Neutrophil (primary cell): ENCODE data around the gene DOCK4.

Source experiments
- H3K27ac ChIP-seq: fragments of 200-600 bp; sonication (generic); 2 replicates; pipeline ENCODE4 v1.5.1; 2016; ENCODE audit warnings: mild to moderate bottlenecking, moderate library complexity
- H3K27me3 ChIP-seq: fragments of 200-600 bp; sonication (generic); 2 replicates; pipeline ENCODE4 v1.6.0; 2016; ENCODE audit warnings: mild to moderate bottlenecking
- H3K36me3 ChIP-seq: fragments of 200-600 bp; sonication (generic); 2 replicates; pipeline ENCODE4 v1.5.1; 2017
- H3K4me1 ChIP-seq, 2 experiments: fragments of 200-600 bp in 1 of 2; sonication (generic) in 1 of 2; 1 replicate in 1 of 2; 2 replicates in 1 of 2; pipeline versions ENCODE4 v1.5.1 to v1.6.1; 2013 to 2016; ENCODE audit warnings: low read depth in 1 of 2, low read length in 1 of 2, mild to moderate bottlenecking in 1 of 2, moderate library complexity in 1 of 2; ENCODE audit not compliant: control insufficient read depth in 1 of 2, insufficient read depth in 1 of 2
- H3K4me3 ChIP-seq, 2 experiments: fragments of 200-600 bp in 1 of 2; sonication (generic) in 1 of 2; 1 replicate in 1 of 2; 2 replicates in 1 of 2; pipeline ENCODE4 v1.5.1; 2013 to 2016; ENCODE audit warnings: low read depth in 1 of 2, low read length in 1 of 2, mild to moderate bottlenecking in 1 of 2, moderate library complexity in 1 of 2
- H3K9me3 ChIP-seq: fragments of 200-600 bp; sonication (generic); 2 replicates; pipeline ENCODE4 v1.5.1; 2016
- CTCF ChIP-seq: fragments of 200-600 bp; sonication (generic); IDR thresholded peaks from 2 replicates; pipeline ENCODE4 v1.5.1; 2016; ENCODE audit warnings: antibody characterized with exemption

DOCK4 gene

GRCh38 chr7:112012242-112012641, 194.0 kb downstream of the DOCK4 start:
- H3K4me1 ChIP-seq = no peaks in the 10 kb centered on the region
- H3K27me3 ChIP-seq = no peaks in the 10 kb centered on the region
- H3K27ac ChIP-seq = no peak overlapping the region
- H3K4me3 ChIP-seq = no peak overlapping the region
- H3K9me3 ChIP-seq = no peaks in the 10 kb centered on the region
- no peaks in the 10 kb centered on the region for H3K36me3 ChIP-seq
- TF ChIP-seq CTCF = no peak

GRCh38 chr7:112010994-112011393, 195.2 kb downstream of the DOCK4 start:
- Histone ChIP-seq H3K9me3 (no peaks in the 10 kb centered on the region), H3K4me1 (no peaks in the 10 kb centered on the region), H3K36me3 (no peaks in the 10 kb centered on the region), H3K27ac (no peak overlapping the region), H3K27me3 (no peaks in the 10 kb centered on the region), H3K4me3 (no peak overlapping the region)
- TF ChIP-seq CTCF = no peak

GRCh38 chr7:112010109-112010508, 196.1 kb downstream of the DOCK4 start:
- Histone ChIP-seq H3K27ac (no peak overlapping the region), H3K9me3 (no peaks in the 10 kb centered on the region), H3K36me3 (no peaks in the 10 kb centered on the region), H3K27me3 (no peaks in the 10 kb centered on the region), H3K4me3 (no peak overlapping the region), H3K4me1 (no peaks in the 10 kb centered on the region)
- no peak for TF ChIP-seq CTCF

- no peaks in the 10 kb centered on the region for H3K9me3 ChIP-seq
- H3K4me1 ChIP-seq = no peaks in the 10 kb centered on the region
- no peak overlapping the region for H3K4me3 ChIP-seq
- H3K36me3 ChIP-seq = no peaks in the 10 kb centered on the region
- no peak for TF ChIP-seq CTCF
- no peak overlapping the region for H3K27ac ChIP-seq
- no peaks in the 10 kb centered on the region for H3K27me3 ChIP-seq
These were observed 197.1 kb downstream of the DOCK4 start for GRCh38 chr7:112009081-112009480.

- H3K27me3 ChIP-seq = no peaks in the 10 kb centered on the region
- no peaks in the 10 kb centered on the region for H3K4me1 ChIP-seq
- H3K9me3 ChIP-seq = no peaks in the 10 kb centered on the region
- H3K27ac ChIP-seq = no peak overlapping the region
- no peaks in the 10 kb centered on the region for H3K36me3 ChIP-seq
- no peak overlapping the region for H3K4me3 ChIP-seq
- TF ChIP-seq CTCF = no peak
These were observed 199.0 kb downstream of the DOCK4 start for GRCh38 chr7:112007185-112007584.

GRCh38 chr7:112006071-112006470, 200.1 kb downstream of the DOCK4 start:
- H3K27ac ChIP-seq = no peak overlapping the region
- no peaks in the 10 kb centered on the region for H3K4me1 ChIP-seq
- H3K9me3 ChIP-seq = no peaks in the 10 kb centered on the region
- H3K4me3 ChIP-seq = no peak overlapping the region
- no peak for TF ChIP-seq CTCF
- H3K27me3 ChIP-seq = no peaks in the 10 kb centered on the region
- H3K36me3 ChIP-seq = no peaks in the 10 kb centered on the region
